ENCODE measurements around the gene SRSF6.

The SRSF6 gene

GRCh38 chr20:43511879-43512278 lies 54.2 kb downstream of the SRSF6 start:
- DNase-seq (ENCODE audit: low read depth): no peak
- TF ChIP-seq CTCF (IDR thresholded peaks at IDR 0.05; ENCODE audit: control insufficient read depth, insufficient read depth, low read depth, low read length, missing control alignments): no peak
- H3K4me3 ChIP-seq (ENCODE audit: control insufficient read depth, low read depth, low read length): no peak overlapping the region

- TF ChIP-seq CTCF (IDR thresholded peaks at IDR 0.05; ENCODE audit: control insufficient read depth, insufficient read depth, low read depth, low read length, missing control alignments): no peak
- H3K4me3 ChIP-seq (ENCODE audit: control insufficient read depth, low read depth, low read length): peak overlapping the region; percentile 47
- DNase-seq (ENCODE audit: low read depth): no peak
Observed at GRCh38 chr20:43513372-43513930, 55.8 kb downstream of the SRSF6 start.
